IMR-90 (cell line): Measurements from ENCODE around the gene ZFPL1. TPM values are rescaled to one million over a fixed set of nuclear protein-coding genes. Genes with fewer than 3 reads are reported as not detected.

Source experiments
- ATAC-seq: fragments of 200-7000 bp; cut with Tn5 transposase; 2 replicates; pipeline ENCODE4 v1.9.1; 2020; ENCODE audit warnings: low read depth, mild to moderate bottlenecking, moderate library complexity
- BruUV-seq: library from RNA; stranded (reverse); fragments of 400-500 nt; replicated peaks from 2 replicates; lab custom pipeline; 2021; lab: Mats Ljungman, UMichigan
- CTCF ChIA-PET: fragments of 300-600 bp; formaldehyde crosslinking; extraction: SDS; loops from one replicate; lab custom pipeline; 2021; ENCODE audit warnings: antibody characterized with exemption; lab: Yijun Ruan, JAX
- POLR2A ChIA-PET: fragments of 300-600 bp; sonication (Branson Sonifier 250); formaldehyde crosslinking; loops from one replicate; lab custom pipeline; 2022; ENCODE audit warnings: antibody characterized with exemption; ENCODE audit not compliant: unreplicated experiment; lab: Charles Lee
- DNase-seq: peaks from one replicate; pipeline ENCODE4 v3.0.0; 2013
- H2AFZ ChIP-seq: replicated peaks from 2 replicates; pipeline ENCODE3; 2013; ENCODE audit warnings: low read length, mild to moderate bottlenecking; ENCODE audit not compliant: poor library complexity
- H2AK5ac ChIP-seq: 2 replicates; pipeline ENCODE4 v1.6.1; 2013; ENCODE audit warnings: low read depth, low read length, inconsistent platforms
- H2AK9ac ChIP-seq: replicated peaks from 2 replicates; pipeline ENCODE3; 2013; ENCODE audit warnings: mild to moderate bottlenecking, low read depth, low read length, moderate library complexity; ENCODE audit not compliant: poor library complexity
- H2BK120ac ChIP-seq: 2 replicates; pipeline ENCODE4 v1.6.1; 2013; ENCODE audit warnings: low read depth, low read length, inconsistent platforms
- H2BK15ac ChIP-seq: 3 replicates; pipeline ENCODE4 v1.6.1; 2013; ENCODE audit warnings: low read depth, low read length, inconsistent platforms
- H2BK20ac ChIP-seq: 2 replicates; pipeline ENCODE4 v1.6.1; 2013; ENCODE audit warnings: low read depth, mild to moderate bottlenecking, inconsistent platforms, low read length, moderate library complexity
- H2BK5ac ChIP-seq: 2 replicates; pipeline ENCODE4 v1.6.1; 2013; ENCODE audit warnings: mild to moderate bottlenecking, low read depth, low read length, inconsistent platforms; ENCODE audit not compliant: poor library complexity, severe bottlenecking
- H3K14ac ChIP-seq: replicated peaks from 2 replicates; pipeline ENCODE4 v1.6.1; 2013; ENCODE audit warnings: low read depth, low read length, inconsistent platforms
- H3K18ac ChIP-seq: 2 replicates; pipeline ENCODE4 v1.6.1; 2013; ENCODE audit warnings: low read depth, low read length, control low read depth
- H3K23ac ChIP-seq: 2 replicates; pipeline ENCODE4 v1.6.1; 2013; ENCODE audit warnings: low read depth, low read length, inconsistent platforms
- H3K27ac ChIP-seq: 2 replicates; pipeline ENCODE4 v1.5.1; 2013; ENCODE audit warnings: mild to moderate bottlenecking, control low read depth, low read length; ENCODE audit not compliant: insufficient read depth
- H3K27me3 ChIP-seq: 2 replicates; pipeline ENCODE4 v1.6.1; 2013; ENCODE audit warnings: low read length; ENCODE audit not compliant: control insufficient read depth, insufficient read depth
- H3K36me3 ChIP-seq: 2 replicates; pipeline ENCODE4 v1.6.1; 2013; ENCODE audit warnings: low read length, mixed read lengths; ENCODE audit not compliant: control insufficient read depth, insufficient read depth
- H3K4ac ChIP-seq: 2 replicates; pipeline ENCODE4 v1.6.1; 2013; ENCODE audit warnings: low read depth, low read length, inconsistent platforms
- H3K4me1 ChIP-seq: 2 replicates; pipeline ENCODE4 v1.6.1; 2013; ENCODE audit warnings: low read length, mixed read lengths; ENCODE audit not compliant: control insufficient read depth, insufficient read depth
- H3K4me2 ChIP-seq: 2 replicates; pipeline ENCODE4 v1.6.1; 2013; ENCODE audit warnings: low read depth, mild to moderate bottlenecking, control low read depth, low read length, moderate library complexity
- H3K4me3 ChIP-seq: 2 replicates; pipeline ENCODE4 v1.5.1; 2013; ENCODE audit warnings: low read depth, mild to moderate bottlenecking, control low read depth, low read length, moderate library complexity; ENCODE audit not compliant: insufficient read depth
- H3K56ac ChIP-seq: 2 replicates; pipeline ENCODE4 v1.6.1; 2013; ENCODE audit warnings: low read length, inconsistent platforms; ENCODE audit not compliant: insufficient read depth; ENCODE audit errors: extremely low read depth
- H3K79me1 ChIP-seq, 2 experiments: 2 replicates each; pipeline ENCODE4 v1.6.1; 2013; ENCODE audit warnings: low read length in 2 of 2, inconsistent platforms in 1 of 2, low read depth in 1 of 2
- H3K9ac ChIP-seq: 2 replicates; pipeline ENCODE4 v1.6.1; 2013; ENCODE audit warnings: low read depth, low read length, control low read depth
- H3K9me1 ChIP-seq: 2 replicates; pipeline ENCODE4 v1.6.1; 2013; ENCODE audit warnings: low read length, inconsistent platforms; ENCODE audit not compliant: insufficient read depth
- H3K9me3 ChIP-seq: 2 replicates; pipeline ENCODE4 v1.6.1; 2013; ENCODE audit warnings: low read length; ENCODE audit not compliant: control insufficient read depth, insufficient read depth
- H4K20me1 ChIP-seq: 2 replicates; pipeline ENCODE4 v1.6.1; 2013; ENCODE audit warnings: low read length, inconsistent platforms; ENCODE audit not compliant: insufficient read depth
- H4K5ac ChIP-seq: 2 replicates; pipeline ENCODE4 v1.6.1; 2013; ENCODE audit warnings: mild to moderate bottlenecking, low read depth, low read length, control low read depth
- H4K8ac ChIP-seq, 2 experiments: 2 replicates each; pipeline ENCODE4 v1.6.1; 2013; ENCODE audit warnings: low read depth in 2 of 2, low read length in 2 of 2, control low read depth in 1 of 2, inconsistent platforms in 1 of 2
- H4K91ac ChIP-seq: 2 replicates; pipeline ENCODE4 v1.6.1; 2013; ENCODE audit warnings: low read depth, low read length, inconsistent platforms; ENCODE audit not compliant: insufficient read depth
- BHLHE40 ChIP-seq: fragments of 150-350 bp; IDR thresholded peaks from 2 replicates; pipeline ENCODE4 v1.6.1; 2016; ENCODE audit warnings: mild to moderate bottlenecking, low read depth, low read length
- ELK1 ChIP-seq: fragments of 150-350 bp; IDR thresholded peaks from 2 replicates; pipeline ENCODE4 v1.6.1; 2016; ENCODE audit warnings: low read depth, mild to moderate bottlenecking, low read length, moderate library complexity, borderline replicate concordance
- MAZ ChIP-seq: IDR thresholded peaks from 2 replicates; pipeline ENCODE4 v1.6.1; 2012; ENCODE audit warnings: low read depth, mild to moderate bottlenecking, low read length, improper control_type of control experiment, moderate library complexity, borderline replicate concordance
- NFE2L2 ChIP-seq: fragments of 150-350 bp; IDR thresholded peaks from 2 replicates; pipeline ENCODE4 v1.6.1; 2016; ENCODE audit warnings: low read depth, mild to moderate bottlenecking, low read length
- RAD21 ChIP-seq: IDR thresholded peaks from 2 replicates; pipeline ENCODE4 v1.6.1; 2012; ENCODE audit warnings: low read length, improper control_type of control experiment
- RCOR1 ChIP-seq: IDR thresholded peaks from 2 replicates; pipeline ENCODE4 v1.6.1; 2012; ENCODE audit warnings: mild to moderate bottlenecking, low read length, improper control_type of control experiment; ENCODE audit not compliant: insufficient replicate concordance
- SMC3 ChIP-seq: fragments of 150-350 bp; IDR thresholded peaks from 2 replicates; pipeline ENCODE4 v1.6.1; 2016; ENCODE audit warnings: low read depth, mild to moderate bottlenecking, antibody characterized with exemption, low read length, moderate library complexity
- USF2 ChIP-seq: fragments of 150-350 bp; IDR thresholded peaks from 2 replicates; pipeline ENCODE4 v1.6.1; 2017; ENCODE audit warnings: mild to moderate bottlenecking, antibody characterized with exemption, low read length, low read depth
- WGBS, 2 experiments: methylation state at CpG; one replicate each; pipeline versions ENCODE4 v1.1.5 to v1.1.7; 2013; ENCODE audit warnings: missing lambda C conversion rate in 2 of 2; ENCODE audit not compliant: insufficient read length in 1 of 2; ENCODE audit errors: extremely low coverage in 2 of 2; 5-methylcytosine and 5-hydroxymethylcytosine counted together
- dilution Hi-C: fragments of 300-500 bp; cut with HindIII; formaldehyde crosslinking; loops from one replicate; pipeline ENCODE4 v1.14.3; 2018; ENCODE audit warnings: low sequenced_read_pairs; ENCODE audit not compliant: unreplicated experiment
- in situ Hi-C: fragments of 300-500 bp; cut with MboI; formaldehyde crosslinking; loops from 3 replicates; pipeline ENCODE4 v1.14.3; 2019; ENCODE audit warnings: low sequenced_read_pairs, inconsistent platforms, mixed read lengths
- intact Hi-C: fragments of 100-400 bp; cut with micrococcal nuclease; formaldehyde crosslinking; loops from 2 replicates; pipeline ENCODE4 v1.10.0; 2022
- polyA plus RNA-seq, 3 experiments: library from polyadenylated mRNA; depleted of rRNA; stranded (reverse); fragments of >200 nt; gene quantifications; 2 replicates each; pipeline ENCODE4 v1.2.3, GENCODE V29; 2012; ENCODE audit warnings: low replicate concordance in 1 of 3
- total RNA-seq: library from RNA; depleted of rRNA; stranded (reverse); fragments of >200 nt; gene quantifications from 2 replicates; pipeline ENCODE4 v1.2.3, GENCODE V29; 2012

The ZFPL1 gene
- total and polyA plus RNA-seq, 2 of the 4 experiments (the other 2 are of a cell fraction), result 24.0 to 67.5 TPM

- Histone ChIP-seq H3K18ac (no peak overlapping the region), H3K14ac (no peak overlapping the region), H4K91ac (no peak overlapping the region), H3K23ac (no peak overlapping the region), H3K9me3 (no peaks in the 10 kb centered on the region), H4K8ac (peak overlapping the region in 1 of 2 experiments; percentile 88; a peak in 2 of 4 replicates), H4K5ac (no peak overlapping the region; the same call in 1 of the 2 replicates), H2BK120ac (no peak overlapping the region), H3K27ac (no peak overlapping the region), H2AK5ac (no peak overlapping the region), H2BK5ac (no peak overlapping the region), H2BK15ac (no peak overlapping the region), H3K9me1 (0 out of 2 replicates have a peak, but pooled peaks cover 2% of the 10 kb centered on the region), H2AFZ (peak overlapping the region; percentile 95), H3K79me1 (peaks cover 0 to 29% of the 10 kb centered on the region in 2 experiments), H3K36me3 (peaks cover 9% of the 10 kb centered on the region), H3K4me2 (peak overlapping the region; percentile 88), H3K4me3 (no peak overlapping the region), H3K9ac (0 out of 2 replicates have a peak overlapping the region, but pooled peaks have one; percentile 16), H4K20me1 (peaks cover 11% of the 10 kb centered on the region; the same call in 1 of the 2 replicates), H3K56ac (no peak overlapping the region), H2AK9ac (peak overlapping the region; percentile 92), H3K4ac (0 out of 2 replicates have a peak overlapping the region, but pooled peaks have one; percentile 38), H3K4me1 (peaks cover 20% of the 10 kb centered on the region), H2BK20ac (no peak overlapping the region), H3K27me3 (no peaks in the 10 kb centered on the region)
- BruUV-seq, result no TSS peak
- no peak for DNase-seq
- no peak for ATAC-seq
- in situ Hi-C loops, result no loop called here
- POLR2A ChIA-PET, result no interaction called here
- no peak for TF ChIP-seq MAZ
- no peak for TF ChIP-seq RAD21
- no peak for TF ChIP-seq BHLHE40
- no peak for TF ChIP-seq SMC3
- no peak for TF ChIP-seq NFE2L2
- no peak for TF ChIP-seq USF2
- no peak for TF ChIP-seq ELK1
- no peak for TF ChIP-seq RCOR1
- WGBS, 2 experiments, result no CpG with 5 or more reads among the region's 14 CpGs
- intact Hi-C loops, result loop anchor here (5.0 kb wide), 1 partner anchor 139 kb away; no protein-coding TSS in a partner anchor
- dilution Hi-C loops, result no loop called here
- CTCF ChIA-PET, result interaction anchor here (0.6 to 3.5 kb wide), 3 partner anchors 15 to 598 kb away, joined by 3 to 15 read pairs (median 3); partner anchors contain the start of gene SAC3D1
Observed at GRCh38 chr11:65113361-65113756, 29.3 kb downstream of the ZFPL1 start.
